GM18861 (cell line): ENCODE measurements around the gene CACNA1C.

ENCODE experiments used
- ATAC-seq: cut with Tn5 transposase; IDR thresholded peaks from one replicate; pipeline ENCODE4 v1.9.1; 2021; ENCODE audit not compliant: unreplicated experiment

The CACNA1C gene

GRCh38 chr12:2137711-2138110 is 84.9 kb downstream of the CACNA1C start:
- no peak for ATAC-seq

- ATAC-seq: no peak
Observed at GRCh38 chr12:2138294-2138693, 85.5 kb downstream of the CACNA1C start.

GRCh38 chr12:2138871-2139308 is 86.1 kb downstream of the CACNA1C start:
- no peak for ATAC-seq

GRCh38 chr12:2139651-2140050 is 86.9 kb downstream of the CACNA1C start:
- ATAC-seq: no peak

GRCh38 chr12:2140858-2141519 is 88.2 kb downstream of the CACNA1C start:
- ATAC-seq: no peak

- no peak for ATAC-seq
Observed at GRCh38 chr12:2142068-2142467, 89.3 kb downstream of the CACNA1C start.

- no peak for ATAC-seq
Observed at GRCh38 chr12:2144951-2145350, 92.2 kb downstream of the CACNA1C start.

GRCh38 chr12:2145433-2145998 is 92.7 kb downstream of the CACNA1C start:
- no peak for ATAC-seq

- ATAC-seq: no peak
Observed at GRCh38 chr12:2147335-2147734, 94.5 kb downstream of the CACNA1C start.

GRCh38 chr12:2149091-2149490 is 96.3 kb downstream of the CACNA1C start:
- no peak for ATAC-seq

- ATAC-seq: no peak
Observed at GRCh38 chr12:2150833-2151232, 98.0 kb downstream of the CACNA1C start.

GRCh38 chr12:2151391-2151790 is 98.6 kb downstream of the CACNA1C start:
- no peak for ATAC-seq

- no peak for ATAC-seq
Observed at GRCh38 chr12:2152134-2152533, 99.3 kb downstream of the CACNA1C start.

- no peak for ATAC-seq
Observed at GRCh38 chr12:2154050-2154449, 101.3 kb downstream of the CACNA1C start.

GRCh38 chr12:2154521-2154920 is 101.7 kb downstream of the CACNA1C start:
- ATAC-seq: no peak

- no peak for ATAC-seq
Observed at GRCh38 chr12:2156333-2156732, 103.5 kb downstream of the CACNA1C start.

- no peak for ATAC-seq
Observed at GRCh38 chr12:2160043-2160442, 107.3 kb downstream of the CACNA1C start.

- no peak for ATAC-seq
Observed at GRCh38 chr12:2161473-2161872, 108.7 kb downstream of the CACNA1C start.

GRCh38 chr12:2163177-2163941 is 110.6 kb downstream of the CACNA1C start:
- no peak for ATAC-seq

GRCh38 chr12:2165021-2165420 is 112.2 kb downstream of the CACNA1C start:
- no peak for ATAC-seq

- ATAC-seq: no peak
Observed at GRCh38 chr12:2165927-2166326, 113.1 kb downstream of the CACNA1C start.

- no peak for ATAC-seq
Observed at GRCh38 chr12:2166696-2167095, 113.9 kb downstream of the CACNA1C start.
